Activated T-cell treated with anti-CD3 and anti-CD28 coated beads for 48 hours (primary cell): ENCODE measurements around the gene CRNKL1.
A peak's percentile ranks its signal among the peaks of the same experiment; 100 is the strongest.

Experiments
- DNase-seq: peaks from one replicate; pipeline ENCODE4 v3.0.0-alpha.2; 2020; ENCODE audit warnings: low read depth

The CRNKL1 gene

GRCh38 chr20:20060234-20060998, 8.2 kb upstream of the CRNKL1 start:
- no peak for DNase-seq

GRCh38 chr20:20051767-20052073, 546 bp downstream of the CRNKL1 start:
- no peak for DNase-seq

- DNase-seq: no peak
Observed at GRCh38 chr20:20039752-20040387, 12.4 kb downstream of the CRNKL1 start.

GRCh38 chr20:20038586-20038985, 13.7 kb downstream of the CRNKL1 start:
- no peak for DNase-seq

- no peak for DNase-seq
Observed at GRCh38 chr20:20037960-20038359, 14.3 kb downstream of the CRNKL1 start.

GRCh38 chr20:20036756-20037155, 15.5 kb downstream of the CRNKL1 start:
- no peak for DNase-seq

- DNase-seq: no peak
Observed at GRCh38 chr20:20034486-20034885, 17.8 kb downstream of the CRNKL1 start.

GRCh38 chr20:20031790-20032189, 20.5 kb downstream of the CRNKL1 start:
- no peak for DNase-seq

GRCh38 chr20:20027284-20027683, 25.0 kb downstream of the CRNKL1 start:
- DNase-seq: no peak

GRCh38 chr20:20024942-20025341, 27.3 kb downstream of the CRNKL1 start:
- no peak for DNase-seq

- DNase-seq: no peak
Observed at GRCh38 chr20:20023395-20023794, 28.9 kb downstream of the CRNKL1 start.

- no peak for DNase-seq
Observed at GRCh38 chr20:20022498-20022897, 29.8 kb downstream of the CRNKL1 start.

GRCh38 chr20:20021835-20022234, 30.4 kb downstream of the CRNKL1 start:
- DNase-seq: no peak

GRCh38 chr20:20020908-20021307, 31.4 kb downstream of the CRNKL1 start:
- DNase-seq: no peak

- DNase-seq: no peak
Observed at GRCh38 chr20:20019123-20019522, 33.1 kb downstream of the CRNKL1 start.

GRCh38 chr20:20018366-20018765, 33.9 kb downstream of the CRNKL1 start:
- no peak for DNase-seq

- no peak for DNase-seq
Observed at GRCh38 chr20:20017844-20018185, 34.5 kb downstream of the CRNKL1 start.

- DNase-seq: peak; percentile 90
Observed at GRCh38 chr20:20017001-20017843, 35.0 kb downstream of the CRNKL1 start, which contains the start of gene NAA20. TSS of gene NAA20 (plus strand) at chr20:20017362. CDS start at chr20:20017397, 35 bp downstream.

- no peak for DNase-seq
Observed at GRCh38 chr20:20014659-20015058, 37.6 kb downstream of the CRNKL1 start.

GRCh38 chr20:20012541-20012940, 39.7 kb downstream of the CRNKL1 start:
- no peak for DNase-seq

GRCh38 chr20:20010639-20011500, 41.4 kb downstream of the CRNKL1 start:
- no peak for DNase-seq

GRCh38 chr20:20009784-20010253, 42.4 kb downstream of the CRNKL1 start:
- DNase-seq: no peak
